Loucy (cell line): ENCODE measurements around the gene ZBTB3.
A peak's percentile ranks its signal among the peaks of the same experiment; 100 is the strongest.
"Not testable (repeated sequence)": the region's sequence is repeated elsewhere in the genome, so short reads cannot be mapped to it uniquely, and the experiment has no call there.

Source experiments
- H2AFZ ChIP-seq: fragments of 200-600 bp; sonication (generic); 2 replicates; pipeline ENCODE4 v1.6.0; 2016; ENCODE audit warnings: antibody characterized with exemption, mild to moderate bottlenecking, low read length, moderate library complexity
- H3F3A ChIP-seq: fragments of 200-600 bp; 2 replicates; pipeline ENCODE4 v1.6.0; 2016; ENCODE audit warnings: antibody characterized with exemption, low read depth, mild to moderate bottlenecking
- H3K27me3 ChIP-seq: fragments of 200-600 bp; sonication (generic); 2 replicates; pipeline ENCODE4 v1.6.1; 2014; ENCODE audit warnings: low read length, mild to moderate bottlenecking; ENCODE audit not compliant: insufficient read depth, poor library complexity, severe bottlenecking
- H3K36me3 ChIP-seq: fragments of 200-600 bp; sonication (generic); 2 replicates; pipeline ENCODE4 v1.6.1; 2016; ENCODE audit warnings: low read length; ENCODE audit not compliant: insufficient read depth
- H3K4me1 ChIP-seq: fragments of 200-600 bp; sonication (generic); 2 replicates; pipeline ENCODE4 v1.5.1; 2014; ENCODE audit warnings: low read length, mild to moderate bottlenecking; ENCODE audit not compliant: insufficient read depth, poor library complexity, severe bottlenecking
- H3K4me2 ChIP-seq: fragments of 200-600 bp; sonication (generic); 2 replicates; pipeline ENCODE4 v1.6.0; 2014; ENCODE audit warnings: antibody characterized with exemption, low read length, low read depth, mild to moderate bottlenecking; ENCODE audit not compliant: poor library complexity, severe bottlenecking
- H3K4me3 ChIP-seq: fragments of 200-600 bp; sonication (generic); 2 replicates; pipeline ENCODE4 v1.5.1; 2014; ENCODE audit warnings: low read length, mild to moderate bottlenecking, mixed read lengths; ENCODE audit not compliant: poor library complexity, severe bottlenecking
- H3K79me2 ChIP-seq: fragments of 200-600 bp; sonication (generic); 2 replicates; pipeline ENCODE4 v1.6.1; 2014; ENCODE audit warnings: low read length; ENCODE audit not compliant: insufficient read depth
- H3K9ac ChIP-seq: fragments of 200-600 bp; sonication (generic); 2 replicates; pipeline ENCODE4 v1.6.0; 2014; ENCODE audit warnings: mild to moderate bottlenecking, low read depth, low read length, moderate library complexity; ENCODE audit not compliant: poor library complexity, severe bottlenecking
- H3K9me2 ChIP-seq: fragments of 200-600 bp; sonication (generic); replicated peaks from 2 replicates; pipeline ENCODE4 v1.6.1; 2016; ENCODE audit warnings: low read depth, low read length, mixed read lengths
- H3K9me3 ChIP-seq: fragments of 200-600 bp; sonication (generic); 2 replicates; pipeline ENCODE4 v1.6.1; 2014; ENCODE audit warnings: mild to moderate bottlenecking, antibody characterized with exemption, low read length, low read depth; ENCODE audit not compliant: insufficient read depth
- H4K20me1 ChIP-seq: fragments of 200-600 bp; sonication (generic); 2 replicates; pipeline ENCODE4 v1.6.0; 2014; ENCODE audit warnings: antibody characterized with exemption, low read length, mild to moderate bottlenecking; ENCODE audit not compliant: insufficient read depth, poor library complexity, severe bottlenecking
- CTCF ChIP-seq: fragments of 200-600 bp; sonication (generic); conservative IDR thresholded peaks from 2 replicates; pipeline ENCODE4 v1.5.1; 2014; ENCODE audit warnings: mild to moderate bottlenecking, antibody characterized with exemption, low read length
- EZH2phosphoT487 ChIP-seq: fragments of 200-600 bp; IDR thresholded peaks from 2 replicates; pipeline ENCODE4 v1.6.1; 2018; ENCODE audit warnings: antibody characterized with exemption, mild to moderate bottlenecking, moderate library complexity, borderline replicate concordance

ZBTB3 gene

GRCh38 chr11:62737196-62737595 is 16.8 kb downstream of the ZBTB3 start:
- Histone ChIP-seq H3K4me3 (no peak overlapping the region), H3K79me2 (peaks cover 21% of the 10 kb centered on the region), H3K4me2 (no peak overlapping the region), H3K27me3 (no peaks in the 10 kb centered on the region), H3K36me3 (peaks cover 27% of the 10 kb centered on the region; the same call in 1 of the 2 replicates), H2AFZ (no peak overlapping the region), H4K20me1 (peaks cover 5% of the 10 kb centered on the region), H3K9ac (no peak overlapping the region), H3K4me1 (no peaks in the 10 kb centered on the region), H3K9me2 (no peaks in the 10 kb centered on the region), H3K9me3 (no peaks in the 10 kb centered on the region), H3F3A (no peaks in the 10 kb centered on the region)
- TF ChIP-seq EZH2phosphoT487 = no peak

- H3K79me2 ChIP-seq = peaks cover 52% of the 10 kb centered on the region
These were observed 21.1 kb downstream of the ZBTB3 start for GRCh38 chr11:62732830-62733229.

GRCh38 chr11:62730076-62730475 is 23.9 kb downstream of the ZBTB3 start:
- peak overlapping the region; percentile 98 for H3K9ac ChIP-seq
- not testable (repeated sequence) for H3F3A ChIP-seq, H3K9me3 ChIP-seq, H3K27me3 ChIP-seq, H2AFZ ChIP-seq, H3K36me3 ChIP-seq, H3K9me2 ChIP-seq
- H3K4me3 ChIP-seq = peak overlapping the region; percentile 92
- H3K79me2 ChIP-seq = peaks cover 66% of the 10 kb centered on the region
- peaks cover 13% of the 10 kb centered on the region for H3K4me1 ChIP-seq
- H3K4me2 ChIP-seq = peak overlapping the region; percentile 81
- H4K20me1 ChIP-seq = peaks cover 39% of the 10 kb centered on the region

More at GRCh38 chr11:62732830-62733229, 21.1 kb downstream of the ZBTB3 start:
- Histone ChIP-seq H3K4me2 (no peak overlapping the region), H2AFZ (no peak overlapping the region), H3K27me3 (no peaks in the 10 kb centered on the region), H3K9me3 (no peaks in the 10 kb centered on the region), H3K36me3 (peaks cover 11% of the 10 kb centered on the region; the same call in 1 of the 2 replicates), H4K20me1 (peaks cover 21% of the 10 kb centered on the region), H3F3A (peaks cover 3% of the 10 kb centered on the region), H3K9me2 (no peaks in the 10 kb centered on the region), H3K4me3 (no peak overlapping the region), H3K9ac (no peak overlapping the region), H3K4me1 (peaks cover 8% of the 10 kb centered on the region)
- TF ChIP-seq EZH2phosphoT487 (no peak), CTCF (peak; percentile 48)

- Histone ChIP-seq H3F3A (peaks cover 3% of the 10 kb centered on the region), H3K9ac (peak within 1 kb of the TSS; percentile 98), H3K4me1 (peaks cover 27% of the 10 kb centered on the region), H3K79me2 (peaks cover 78% of the 10 kb centered on the region), H3K9me2 (no peaks in the 10 kb centered on the region), H4K20me1 (peaks cover 56% of the 10 kb centered on the region), H3K27me3 (no peaks in the 10 kb centered on the region), H3K9me3 (no peaks in the 10 kb centered on the region), H3K36me3 (peaks cover 14% of the 10 kb centered on the region; the same call in 1 of the 2 replicates), H3K4me3 (peak within 1 kb of the TSS; percentile 92), H2AFZ (peak within 1 kb of the TSS; percentile 88), H3K4me2 (peak within 1 kb of the TSS; percentile 81)
- TF ChIP-seq EZH2phosphoT487 (no peak), CTCF (no peak)
These were observed 25.6 kb downstream of the ZBTB3 start, which contains the start of gene TTC9C for GRCh38 chr11:62728171-62728988. Gene TTC9C (plus strand): TSS chr11:62728486. CDS start chr11:62728849, 363 bp downstream.
